Endothelial cell (in vitro differentiated cells): ENCODE results near the gene BTLA. TPM values are rescaled to one million over a fixed set of nuclear protein-coding genes. Genes with fewer than 3 reads are reported as not detected.

Experiments
- DNase-seq: peaks from one replicate; pipeline ENCODE4 v3.0.0; 2021; ENCODE audit warnings: low spot score
- H3K27ac Mint-ChIP-seq: one replicate; pipeline ENCODE4 v1.8.0; 2021; ENCODE audit warnings: mixed read lengths, inconsistent platforms; ENCODE audit not compliant: unreplicated experiment
- H3K27me3 Mint-ChIP-seq: one replicate; pipeline ENCODE4 v1.8.0; 2021; ENCODE audit warnings: mild to moderate bottlenecking, moderate library complexity, mixed read lengths, inconsistent platforms; ENCODE audit not compliant: unreplicated experiment
- H3K36me3 Mint-ChIP-seq: one replicate; pipeline ENCODE4 v1.8.0; 2021; ENCODE audit warnings: mild to moderate bottlenecking, low read depth, mixed read lengths, inconsistent platforms; ENCODE audit not compliant: unreplicated experiment
- H3K4me1 Mint-ChIP-seq: one replicate; pipeline ENCODE4 v1.8.0; 2021; ENCODE audit warnings: mild to moderate bottlenecking, mixed read lengths, inconsistent platforms; ENCODE audit not compliant: unreplicated experiment
- H3K4me3 Mint-ChIP-seq: one replicate; pipeline ENCODE4 v1.8.0; 2021; ENCODE audit warnings: mild to moderate bottlenecking, mixed read lengths, inconsistent platforms; ENCODE audit not compliant: unreplicated experiment
- H3K9me3 Mint-ChIP-seq: one replicate; pipeline ENCODE4 v1.8.0; 2021; ENCODE audit warnings: mixed read lengths, inconsistent platforms; ENCODE audit not compliant: unreplicated experiment
- long read RNA-seq: library from polyadenylated mRNA; unstranded; transcript quantifications from one replicate; pipeline ENCODE4 v2.0.0, GENCODE V29; 2020; ENCODE audit not compliant: unreplicated experiment
- total RNA-seq: library from RNA; stranded (reverse); fragmentation: NEBNext Ultra II Directional; extraction: Animal tissue kit (Norgen Biotek cat#: 25700); gene quantifications from one replicate; pipeline ENCODE4 v1.2.1, GENCODE V29; 2021; ENCODE audit not compliant: unreplicated experiment
- TF ChIP-seq, protein P1 (sequence below): fragments of 200-600 bp; sonication (generic); IDR thresholded peaks from one replicate; pipeline ENCODE4 v1.5.0; 2021; ENCODE audit warnings: antibody characterized with exemption; ENCODE audit not compliant: unreplicated experiment

Gene BTLA, protein sequence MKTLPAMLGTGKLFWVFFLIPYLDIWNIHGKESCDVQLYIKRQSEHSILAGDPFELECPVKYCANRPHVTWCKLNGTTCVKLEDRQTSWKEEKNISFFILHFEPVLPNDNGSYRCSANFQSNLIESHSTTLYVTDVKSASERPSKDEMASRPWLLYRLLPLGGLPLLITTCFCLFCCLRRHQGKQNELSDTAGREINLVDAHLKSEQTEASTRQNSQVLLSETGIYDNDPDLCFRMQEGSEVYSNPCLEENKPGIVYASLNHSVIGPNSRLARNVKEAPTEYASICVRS
- total RNA-seq: not detected
- long read RNA-seq: 0 reads

DNA sequence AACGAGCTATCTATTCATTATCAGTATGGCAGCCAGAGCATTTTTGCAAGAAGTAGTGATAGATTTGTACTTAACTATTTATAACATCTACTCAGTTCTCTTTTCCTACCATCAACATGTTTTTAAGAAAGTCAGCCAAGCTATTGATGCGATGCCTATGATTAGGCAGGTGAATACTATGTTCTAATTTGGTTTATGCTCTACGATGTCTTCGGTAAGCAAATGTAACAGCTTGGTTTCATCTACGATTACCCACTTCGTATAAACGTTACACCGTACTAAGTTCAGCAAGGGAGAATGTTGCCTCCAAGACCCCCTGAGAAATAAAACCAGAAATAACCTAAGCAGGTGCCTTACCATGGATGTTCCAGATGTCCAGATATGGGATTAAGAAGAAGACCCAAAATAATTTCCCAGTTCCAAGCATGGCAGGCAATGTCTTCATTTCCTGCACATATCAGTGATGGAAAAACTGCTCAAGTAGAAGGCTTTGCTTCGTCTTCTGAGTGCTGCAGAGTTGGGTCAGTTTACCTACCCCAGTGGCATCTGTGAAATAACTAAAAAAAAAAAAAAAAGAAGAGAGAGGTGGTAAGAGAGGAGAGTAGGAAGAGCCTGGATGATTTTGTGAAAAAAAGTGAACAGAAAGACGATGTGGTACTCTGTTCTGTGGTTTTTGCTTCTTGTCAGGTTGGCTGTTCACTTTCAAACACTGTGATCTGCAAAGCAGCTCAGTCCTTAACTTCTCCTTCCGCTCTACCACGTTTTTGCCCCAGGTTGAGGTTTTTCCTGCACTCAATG is at the start of gene BTLA:
Gene BTLA, minus strand, starts transcription at position 559 of the 798 bp plus-strand sequence. Its CDS starts 114 bp downstream, at position 445.
- H3K4me1 Mint-ChIP-seq: peaks cover 14% of the 10 kb centered on the region
- H3K9me3 Mint-ChIP-seq: no peaks in the 10 kb centered on the region
- peak within 1 kb of the TSS; percentile 34 for H3K27ac Mint-ChIP-seq
- no peaks in the 10 kb centered on the region for H3K36me3 Mint-ChIP-seq
- DNase-seq: no peak
- no peak within 1 kb of the TSS for H3K4me3 Mint-ChIP-seq
- no peaks in the 10 kb centered on the region for H3K27me3 Mint-ChIP-seq
- TF ChIP-seq, protein P1, sequence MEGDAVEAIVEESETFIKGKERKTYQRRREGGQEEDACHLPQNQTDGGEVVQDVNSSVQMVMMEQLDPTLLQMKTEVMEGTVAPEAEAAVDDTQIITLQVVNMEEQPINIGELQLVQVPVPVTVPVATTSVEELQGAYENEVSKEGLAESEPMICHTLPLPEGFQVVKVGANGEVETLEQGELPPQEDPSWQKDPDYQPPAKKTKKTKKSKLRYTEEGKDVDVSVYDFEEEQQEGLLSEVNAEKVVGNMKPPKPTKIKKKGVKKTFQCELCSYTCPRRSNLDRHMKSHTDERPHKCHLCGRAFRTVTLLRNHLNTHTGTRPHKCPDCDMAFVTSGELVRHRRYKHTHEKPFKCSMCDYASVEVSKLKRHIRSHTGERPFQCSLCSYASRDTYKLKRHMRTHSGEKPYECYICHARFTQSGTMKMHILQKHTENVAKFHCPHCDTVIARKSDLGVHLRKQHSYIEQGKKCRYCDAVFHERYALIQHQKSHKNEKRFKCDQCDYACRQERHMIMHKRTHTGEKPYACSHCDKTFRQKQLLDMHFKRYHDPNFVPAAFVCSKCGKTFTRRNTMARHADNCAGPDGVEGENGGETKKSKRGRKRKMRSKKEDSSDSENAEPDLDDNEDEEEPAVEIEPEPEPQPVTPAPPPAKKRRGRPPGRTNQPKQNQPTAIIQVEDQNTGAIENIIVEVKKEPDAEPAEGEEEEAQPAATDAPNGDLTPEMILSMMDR: no peak

DNA sequence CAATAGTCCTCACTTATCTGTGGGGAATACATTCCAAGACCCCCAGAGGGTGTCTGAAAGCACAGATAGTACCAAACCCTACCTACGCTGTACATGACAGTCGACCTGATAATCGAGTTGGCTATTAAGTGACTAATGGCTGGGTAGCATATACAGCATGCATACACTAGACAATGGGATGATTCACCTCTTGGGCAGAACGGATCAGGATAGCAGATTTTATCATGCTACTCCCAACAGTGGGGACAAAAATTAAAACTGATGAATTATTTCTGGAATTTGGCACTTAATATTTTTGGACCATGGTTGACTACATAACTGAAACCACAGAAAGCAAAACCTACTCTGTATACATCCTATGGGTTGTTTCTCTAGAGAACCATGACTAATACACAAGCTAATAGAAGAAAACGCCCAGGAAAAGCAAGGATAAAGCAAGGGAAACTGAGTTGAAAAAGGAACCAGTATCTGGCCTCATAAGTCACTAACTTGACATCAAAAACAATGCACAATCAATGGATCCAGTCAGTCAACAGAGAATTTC is 47.0 kb upstream of the BTLA start:
- TF ChIP-seq, protein P1: no peak
- Mint-ChIP-seq H3K36me3 (peaks cover 7% of the 10 kb centered on the region), H3K27me3 (no peaks in the 10 kb centered on the region), H3K27ac (no peak overlapping the region), H3K4me1 (no peaks in the 10 kb centered on the region), H3K9me3 (no peaks in the 10 kb centered on the region), H3K4me3 (no peak overlapping the region)
- no peak for DNase-seq

DNA sequence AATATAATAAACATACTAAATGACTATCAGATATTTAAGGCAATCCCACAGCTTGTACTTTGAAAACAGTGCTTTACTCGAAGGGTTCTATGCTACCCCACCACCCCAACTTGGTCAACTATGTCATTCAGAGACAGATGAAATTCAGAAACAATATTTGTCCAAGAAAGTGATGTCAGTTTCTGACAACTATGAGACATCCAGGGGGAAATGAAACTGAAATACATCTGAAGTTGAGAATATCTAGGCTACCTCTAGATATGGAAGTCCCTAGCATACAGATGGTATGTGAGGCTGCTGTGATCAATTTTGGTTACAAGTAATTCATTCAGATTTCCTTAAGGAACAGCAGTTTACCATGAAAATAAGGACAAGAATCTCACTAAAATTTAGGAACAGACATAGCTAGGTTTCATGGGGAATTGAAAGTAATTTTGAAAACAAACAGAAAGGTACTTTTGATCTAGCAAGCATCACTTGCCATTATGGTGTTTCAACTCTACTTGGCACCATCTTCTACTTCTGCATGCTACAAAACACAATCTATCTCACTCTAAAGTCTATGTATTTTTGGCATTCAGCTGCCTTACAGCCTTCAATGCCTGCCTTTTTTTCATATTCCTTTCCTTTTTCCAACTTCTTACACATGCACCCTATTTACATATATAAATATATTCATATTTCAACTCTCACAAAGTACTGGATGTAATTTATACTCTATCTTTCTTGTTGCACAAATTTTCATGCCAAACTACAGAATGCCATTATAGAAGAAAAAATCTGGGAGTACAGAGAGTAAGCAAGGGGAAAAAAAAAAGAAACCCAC is 40.8 kb upstream of the BTLA start:
- Mint-ChIP-seq H3K27ac (no peak overlapping the region), H3K4me3 (no peak overlapping the region), H3K36me3 (peaks cover 7% of the 10 kb centered on the region), H3K4me1 (no peaks in the 10 kb centered on the region), H3K9me3 (no peaks in the 10 kb centered on the region), H3K27me3 (no peaks in the 10 kb centered on the region)
- no peak for DNase-seq
- TF ChIP-seq, protein P1: no peak

DNA sequence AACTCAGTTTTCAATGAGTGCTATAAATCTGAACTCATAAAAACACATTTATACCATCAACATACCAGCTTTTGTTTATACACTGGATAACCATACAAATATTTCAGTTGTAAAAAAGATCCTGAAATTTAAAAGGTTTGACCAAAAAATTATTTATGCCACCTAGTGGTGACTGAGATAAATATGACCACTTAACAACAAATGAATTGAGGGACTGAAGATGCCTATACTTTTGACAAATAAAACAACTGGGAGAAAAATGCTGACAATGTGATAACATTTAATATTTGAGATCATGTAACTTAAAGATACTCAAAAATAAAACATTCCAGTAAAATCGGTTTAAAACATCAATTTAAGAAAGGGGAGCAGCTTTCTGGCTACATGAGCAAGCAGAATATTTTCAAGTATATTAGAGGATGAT is 32.1 kb upstream of the BTLA start:
- no peak for DNase-seq
- H3K27ac Mint-ChIP-seq: no peak overlapping the region
- TF ChIP-seq, protein P1: peak; percentile 87
- H3K4me1 Mint-ChIP-seq: no peaks in the 10 kb centered on the region
- H3K4me3 Mint-ChIP-seq: no peak overlapping the region
- no peaks in the 10 kb centered on the region for H3K9me3 Mint-ChIP-seq
- H3K27me3 Mint-ChIP-seq: no peaks in the 10 kb centered on the region
- peaks cover 22% of the 10 kb centered on the region for H3K36me3 Mint-ChIP-seq
